ENCODE measurements around the gene CR1L.

DNA sequence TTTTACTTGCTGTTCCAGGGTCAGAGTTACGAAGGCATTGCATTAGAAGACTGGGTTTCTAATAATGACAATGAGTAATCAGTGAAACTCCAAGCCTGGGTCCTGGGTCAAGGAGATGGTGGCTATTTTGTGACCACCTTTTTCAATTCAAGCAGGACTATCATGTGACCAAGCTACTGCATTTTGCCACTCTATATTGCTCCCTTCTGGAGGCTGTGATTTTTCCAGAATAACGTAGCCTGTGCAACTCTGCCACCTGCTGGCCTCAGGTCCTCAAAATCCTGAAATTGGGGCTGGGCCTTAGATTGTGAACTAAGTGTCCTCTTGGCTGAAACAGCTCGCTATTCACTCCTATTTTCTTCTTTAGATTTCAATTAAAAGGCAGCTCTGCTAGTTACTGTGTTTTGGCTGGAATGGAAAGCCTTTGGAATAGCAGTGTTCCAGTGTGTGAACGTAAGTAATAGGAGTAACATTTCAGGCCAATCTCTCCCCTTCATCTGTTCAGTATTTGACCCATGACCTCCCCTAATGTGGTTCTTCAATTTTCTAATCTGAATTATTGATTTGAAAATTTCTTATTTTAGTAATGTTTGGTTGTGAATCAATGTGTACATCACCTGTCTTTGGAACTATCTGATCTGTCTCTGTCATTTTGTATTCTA is 54.0 kb downstream of the CR1L start:
- no peak for TF ChIP-seq POLR2AphosphoS5 (IDR thresholded peaks at IDR 0.05; ENCODE audit: low read depth, low read length)
- TF ChIP-seq TAF1 (IDR thresholded peaks at IDR 0.05; ENCODE audit: borderline replicate concordance, insufficient read depth, low read length): no peak
- TF ChIP-seq, protein P1, sequence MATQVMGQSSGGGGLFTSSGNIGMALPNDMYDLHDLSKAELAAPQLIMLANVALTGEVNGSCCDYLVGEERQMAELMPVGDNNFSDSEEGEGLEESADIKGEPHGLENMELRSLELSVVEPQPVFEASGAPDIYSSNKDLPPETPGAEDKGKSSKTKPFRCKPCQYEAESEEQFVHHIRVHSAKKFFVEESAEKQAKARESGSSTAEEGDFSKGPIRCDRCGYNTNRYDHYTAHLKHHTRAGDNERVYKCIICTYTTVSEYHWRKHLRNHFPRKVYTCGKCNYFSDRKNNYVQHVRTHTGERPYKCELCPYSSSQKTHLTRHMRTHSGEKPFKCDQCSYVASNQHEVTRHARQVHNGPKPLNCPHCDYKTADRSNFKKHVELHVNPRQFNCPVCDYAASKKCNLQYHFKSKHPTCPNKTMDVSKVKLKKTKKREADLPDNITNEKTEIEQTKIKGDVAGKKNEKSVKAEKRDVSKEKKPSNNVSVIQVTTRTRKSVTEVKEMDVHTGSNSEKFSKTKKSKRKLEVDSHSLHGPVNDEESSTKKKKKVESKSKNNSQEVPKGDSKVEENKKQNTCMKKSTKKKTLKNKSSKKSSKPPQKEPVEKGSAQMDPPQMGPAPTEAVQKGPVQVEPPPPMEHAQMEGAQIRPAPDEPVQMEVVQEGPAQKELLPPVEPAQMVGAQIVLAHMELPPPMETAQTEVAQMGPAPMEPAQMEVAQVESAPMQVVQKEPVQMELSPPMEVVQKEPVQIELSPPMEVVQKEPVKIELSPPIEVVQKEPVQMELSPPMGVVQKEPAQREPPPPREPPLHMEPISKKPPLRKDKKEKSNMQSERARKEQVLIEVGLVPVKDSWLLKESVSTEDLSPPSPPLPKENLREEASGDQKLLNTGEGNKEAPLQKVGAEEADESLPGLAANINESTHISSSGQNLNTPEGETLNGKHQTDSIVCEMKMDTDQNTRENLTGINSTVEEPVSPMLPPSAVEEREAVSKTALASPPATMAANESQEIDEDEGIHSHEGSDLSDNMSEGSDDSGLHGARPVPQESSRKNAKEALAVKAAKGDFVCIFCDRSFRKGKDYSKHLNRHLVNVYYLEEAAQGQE (IDR thresholded peaks at IDR 0.05; ENCODE audit: insufficient read depth in 1 of 2, low read depth in 2 of 2, low read length in 2 of 2): no peak
